HG02610 (cell line): ENCODE data around the gene UPB1.

Experiments
- ATAC-seq: cut with Tn5 transposase; IDR thresholded peaks from one replicate; pipeline ENCODE4 v1.9.1; 2021; ENCODE audit warnings: mild to moderate bottlenecking, moderate library complexity; ENCODE audit not compliant: unreplicated experiment

The UPB1 gene

GRCh38 chr22:24555165-24556039, 60.3 kb downstream of the UPB1 start, which contains the start of gene SNRPD3:
Gene SNRPD3, plus strand, starts transcription at chr22:24555999. Its CDS starts 1,676 bp downstream, at chr22:24557675.
- ATAC-seq = peak; percentile 67

- ATAC-seq = no peak
These were observed 64.3 kb downstream of the UPB1 start for GRCh38 chr22:24559471-24559870.

GRCh38 chr22:24563246-24563645, 68.1 kb downstream of the UPB1 start:
- no peak for ATAC-seq

GRCh38 chr22:24564376-24565058, 69.4 kb downstream of the UPB1 start:
- no peak for ATAC-seq

- ATAC-seq = no peak
These were observed 69.9 kb downstream of the UPB1 start for GRCh38 chr22:24565077-24565476.

GRCh38 chr22:24566899-24567511, 71.9 kb downstream of the UPB1 start:
- no peak for ATAC-seq

- ATAC-seq = no peak
These were observed 72.5 kb downstream of the UPB1 start for GRCh38 chr22:24567668-24568067.

GRCh38 chr22:24571266-24571665, 76.1 kb downstream of the UPB1 start:
- no peak for ATAC-seq

GRCh38 chr22:24576778-24577177, 81.6 kb downstream of the UPB1 start:
- no peak for ATAC-seq
